Calu3 (cell line): Measurements from ENCODE around the gene IFT57. TPM values are rescaled to one million over a fixed set of nuclear protein-coding genes. Genes with fewer than 3 reads are reported as not detected.
"Not testable (repeated sequence)": the region's sequence is repeated elsewhere in the genome, so short reads cannot be mapped to it uniquely, and the experiment has no call there.

ENCODE experiments used
- Bru-seq: library from RNA; stranded (reverse); fragments of 400-500 nt; gene quantifications from one replicate; lab custom pipeline; 2021; lab: Mats Ljungman, UMichigan
- BruChase-seq, 2 experiments: library from RNA; stranded (reverse); fragments of 400-500 nt; gene quantifications; one replicate each; lab custom pipeline; 2021; lab: Mats Ljungman, UMichigan
- BruUV-seq: library from RNA; stranded (reverse); fragments of 400-500 nt; replicated peaks from 2 replicates; lab custom pipeline; 2021; lab: Mats Ljungman, UMichigan
- CTCF ChIA-PET: fragments of 300-600 bp; sonication (Branson Sonifier 250); formaldehyde crosslinking; loops from one replicate; lab custom pipeline; 2022; ENCODE audit warnings: antibody characterized with exemption; lab: Charles Lee
- DNase-seq: peaks from one replicate; pipeline ENCODE4 v3.0.0; 2022
- H3K27ac Mint-ChIP-seq: one replicate; pipeline ENCODE4 v1.8.0; 2022; ENCODE audit warnings: mixed read lengths; ENCODE audit not compliant: unreplicated experiment
- H3K27me3 Mint-ChIP-seq: one replicate; pipeline ENCODE4 v1.8.0; 2022; ENCODE audit warnings: mixed read lengths; ENCODE audit not compliant: unreplicated experiment
- H3K36me3 Mint-ChIP-seq: one replicate; pipeline ENCODE4 v1.8.0; 2022; ENCODE audit warnings: mild to moderate bottlenecking, moderate library complexity, mixed read lengths; ENCODE audit not compliant: insufficient read depth, unreplicated experiment
- H3K4me1 Mint-ChIP-seq: one replicate; pipeline ENCODE4 v1.8.0; 2022; ENCODE audit warnings: mild to moderate bottlenecking, low read depth, mixed read lengths; ENCODE audit not compliant: unreplicated experiment
- H3K4me3 Mint-ChIP-seq: one replicate; pipeline ENCODE4 v1.8.0; 2022; ENCODE audit warnings: mild to moderate bottlenecking, low read depth, moderate library complexity, mixed read lengths; ENCODE audit not compliant: unreplicated experiment
- H3K9me3 Mint-ChIP-seq: one replicate; pipeline ENCODE4 v1.8.0; 2022; ENCODE audit warnings: low read depth, mixed read lengths; ENCODE audit not compliant: unreplicated experiment
- intact Hi-C: fragments of 100-400 bp; cut with micrococcal nuclease; formaldehyde crosslinking; loops from one replicate; pipeline ENCODE4 v1.10.0; 2022; ENCODE audit not compliant: unreplicated experiment
- long read RNA-seq: library from polyadenylated mRNA; stranded (forward); transcript quantifications from one replicate; pipeline ENCODE4 v2.0.0, GENCODE V29; 2022
- total RNA-seq: library from RNA; stranded (reverse); gene quantifications from 2 replicates; pipeline ENCODE4 v1.2.3, GENCODE V29; 2022
- TF ChIP-seq, protein P1 (sequence below): fragments of 200-600 bp; IDR thresholded peaks from one replicate; pipeline ENCODE4 v1.8.0; 2022; ENCODE audit warnings: antibody characterized with exemption; ENCODE audit not compliant: unreplicated experiment

The IFT57 gene, protein sequence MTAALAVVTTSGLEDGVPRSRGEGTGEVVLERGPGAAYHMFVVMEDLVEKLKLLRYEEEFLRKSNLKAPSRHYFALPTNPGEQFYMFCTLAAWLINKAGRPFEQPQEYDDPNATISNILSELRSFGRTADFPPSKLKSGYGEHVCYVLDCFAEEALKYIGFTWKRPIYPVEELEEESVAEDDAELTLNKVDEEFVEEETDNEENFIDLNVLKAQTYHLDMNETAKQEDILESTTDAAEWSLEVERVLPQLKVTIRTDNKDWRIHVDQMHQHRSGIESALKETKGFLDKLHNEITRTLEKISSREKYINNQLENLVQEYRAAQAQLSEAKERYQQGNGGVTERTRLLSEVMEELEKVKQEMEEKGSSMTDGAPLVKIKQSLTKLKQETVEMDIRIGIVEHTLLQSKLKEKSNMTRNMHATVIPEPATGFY
- total RNA-seq = 35.4 and 47.2 TPM in 2 replicates
- Bru-seq, nascent RNA = percentile 73 among the genes with signal in this experiment
- percentile 64 among the genes with signal in this experiment for BruChase-seq, experiment 1, labeled RNA remaining after a 6-hour chase
- BruChase-seq, experiment 2, labeled RNA remaining after a 2-hour chase = percentile 57 among the genes with signal in this experiment
- long read RNA-seq, transcript IFT57-201 (11 exons, 3,203 nt) = major isoform, 76 of 86 reads
- long read RNA-seq, partial matches to known transcripts = 1 of 86 reads
- long read RNA-seq, other reads (novel, unspliced or antisense) = 9 of 86 reads

DNA sequence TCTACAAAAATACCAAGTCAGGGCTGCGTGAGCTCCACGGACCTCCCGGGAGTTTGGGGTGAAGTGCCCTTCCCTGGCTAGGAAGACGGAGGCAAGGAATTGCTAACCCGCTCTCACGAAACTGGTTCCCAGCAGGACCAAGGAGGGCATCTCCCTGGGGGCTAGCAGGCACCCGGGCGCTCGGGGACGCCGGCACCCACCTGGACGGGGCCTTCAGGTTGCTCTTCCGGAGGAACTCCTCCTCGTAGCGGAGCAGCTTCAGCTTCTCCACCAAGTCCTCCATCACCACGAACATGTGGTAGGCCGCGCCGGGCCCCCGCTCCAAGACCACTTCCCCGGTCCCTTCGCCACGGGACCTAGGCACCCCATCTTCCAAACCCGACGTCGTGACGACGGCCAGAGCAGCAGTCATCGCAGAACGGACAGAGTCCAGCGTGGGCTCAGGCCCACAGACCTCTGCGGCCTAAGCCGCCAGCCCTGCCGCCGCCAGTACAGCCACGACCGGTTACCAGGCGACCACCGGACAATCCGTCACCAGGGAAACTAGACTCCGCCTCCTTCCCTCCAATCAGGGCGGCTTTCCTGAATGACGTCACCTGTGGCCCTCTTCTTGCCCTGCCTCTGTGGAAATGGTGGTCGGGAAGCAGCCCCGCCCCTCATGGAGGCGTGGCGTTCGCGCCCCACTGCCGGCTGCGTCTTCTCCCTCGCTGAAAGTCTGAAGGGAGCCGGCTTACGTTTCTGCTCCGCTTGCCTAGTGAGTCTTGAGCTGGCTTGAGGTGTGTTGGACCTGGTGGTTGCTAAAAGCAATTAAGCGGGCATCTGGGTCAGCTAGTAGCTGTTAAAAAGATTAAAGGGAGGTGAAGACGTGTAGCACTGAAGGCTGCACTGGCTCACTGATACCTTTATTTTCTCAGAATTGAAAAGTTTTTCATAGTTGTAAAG is at the start of gene IFT57:
Gene IFT57, minus strand, starts transcription at position 514 of the 942 bp plus-strand sequence. Its CDS starts 102 bp downstream, at position 412.
- H3K4me3 Mint-ChIP-seq = peak within 1 kb of the TSS; percentile 100
- CTCF ChIA-PET = interaction anchor here (0.7 kb wide), 1 partner anchor 20 kb away, joined by 3 read pairs; no protein-coding TSS in a partner anchor

DNA sequence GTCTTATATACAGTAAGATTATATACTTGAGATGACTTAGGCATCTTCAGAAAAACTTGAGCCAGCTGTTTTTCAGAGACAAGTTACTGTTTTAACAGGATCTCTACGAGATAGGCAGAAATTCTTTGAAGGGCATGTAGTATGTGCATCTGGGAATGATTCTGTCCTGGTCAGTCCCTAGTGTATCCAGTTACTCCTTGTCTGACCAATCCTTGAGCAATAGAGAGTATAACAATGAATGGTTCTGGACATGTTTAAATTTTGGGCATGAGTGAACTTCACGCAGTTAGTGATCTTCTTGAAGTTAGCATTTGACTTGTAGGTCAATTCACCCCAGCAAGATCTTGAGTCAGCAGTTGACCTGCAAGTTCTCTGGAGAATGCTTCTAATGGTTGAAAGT is 49.4 kb upstream of the IFT57 start:
- TF ChIP-seq, protein P1, sequence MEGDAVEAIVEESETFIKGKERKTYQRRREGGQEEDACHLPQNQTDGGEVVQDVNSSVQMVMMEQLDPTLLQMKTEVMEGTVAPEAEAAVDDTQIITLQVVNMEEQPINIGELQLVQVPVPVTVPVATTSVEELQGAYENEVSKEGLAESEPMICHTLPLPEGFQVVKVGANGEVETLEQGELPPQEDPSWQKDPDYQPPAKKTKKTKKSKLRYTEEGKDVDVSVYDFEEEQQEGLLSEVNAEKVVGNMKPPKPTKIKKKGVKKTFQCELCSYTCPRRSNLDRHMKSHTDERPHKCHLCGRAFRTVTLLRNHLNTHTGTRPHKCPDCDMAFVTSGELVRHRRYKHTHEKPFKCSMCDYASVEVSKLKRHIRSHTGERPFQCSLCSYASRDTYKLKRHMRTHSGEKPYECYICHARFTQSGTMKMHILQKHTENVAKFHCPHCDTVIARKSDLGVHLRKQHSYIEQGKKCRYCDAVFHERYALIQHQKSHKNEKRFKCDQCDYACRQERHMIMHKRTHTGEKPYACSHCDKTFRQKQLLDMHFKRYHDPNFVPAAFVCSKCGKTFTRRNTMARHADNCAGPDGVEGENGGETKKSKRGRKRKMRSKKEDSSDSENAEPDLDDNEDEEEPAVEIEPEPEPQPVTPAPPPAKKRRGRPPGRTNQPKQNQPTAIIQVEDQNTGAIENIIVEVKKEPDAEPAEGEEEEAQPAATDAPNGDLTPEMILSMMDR = no peak
- H3K36me3 Mint-ChIP-seq = no peaks in the 10 kb centered on the region

More for the DNA sequence above, at the start of gene IFT57:
- TF ChIP-seq, protein P1 = no peak
- Mint-ChIP-seq H3K27ac (peak within 1 kb of the TSS; percentile 99), H3K36me3 (peaks cover 17% of the 10 kb centered on the region), H3K27me3 (no peaks in the 10 kb centered on the region), H3K9me3 (no peaks in the 10 kb centered on the region), H3K4me1 (peaks cover 24% of the 10 kb centered on the region)
- intact Hi-C loops = loop anchor here (2.0 to 10.0 kb wide), 3 partner anchors 81 to 253 kb away; no protein-coding TSS in a partner anchor
- BruUV-seq = no TSS peak
- peak; percentile 96 for DNase-seq

DNA sequence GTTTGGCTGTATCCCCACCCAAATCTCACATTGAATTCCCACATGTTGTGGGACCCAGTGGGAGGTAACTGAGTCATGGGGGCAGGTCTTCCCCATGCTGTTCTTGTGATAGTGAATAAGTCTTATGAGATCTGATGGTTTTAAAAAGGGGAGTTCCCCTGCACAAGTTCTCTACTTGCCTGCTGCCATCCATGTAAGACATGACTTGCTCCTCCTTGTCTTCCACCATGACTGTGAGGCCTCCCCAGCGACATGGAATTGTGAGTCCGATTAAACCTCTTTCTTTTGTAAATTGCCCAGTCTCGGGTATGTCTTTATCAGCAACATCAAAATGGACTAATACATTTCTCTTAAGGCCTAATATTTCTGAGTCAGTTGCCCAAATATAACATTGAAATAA is 46.0 kb upstream of the IFT57 start:
- CTCF ChIA-PET, H3K36me3 Mint-ChIP-seq, H3K4me1 Mint-ChIP-seq, H3K9me3 Mint-ChIP-seq, H3K27ac Mint-ChIP-seq, H3K27me3 Mint-ChIP-seq, intact Hi-C loops, H3K4me3 Mint-ChIP-seq, BruUV-seq, DNase-seq: not testable (repeated sequence)

More for the DNA sequence above, 49.4 kb upstream of the IFT57 start:
- CTCF ChIA-PET = no interaction called here
- Mint-ChIP-seq H3K9me3 (peaks cover 3% of the 10 kb centered on the region), H3K4me3 (no peak overlapping the region), H3K27ac (no peak overlapping the region), H3K4me1 (peaks cover 7% of the 10 kb centered on the region), H3K27me3 (no peaks in the 10 kb centered on the region)
- no peak for DNase-seq
- intact Hi-C loops = no loop called here
- BruUV-seq = no TSS peak

DNA sequence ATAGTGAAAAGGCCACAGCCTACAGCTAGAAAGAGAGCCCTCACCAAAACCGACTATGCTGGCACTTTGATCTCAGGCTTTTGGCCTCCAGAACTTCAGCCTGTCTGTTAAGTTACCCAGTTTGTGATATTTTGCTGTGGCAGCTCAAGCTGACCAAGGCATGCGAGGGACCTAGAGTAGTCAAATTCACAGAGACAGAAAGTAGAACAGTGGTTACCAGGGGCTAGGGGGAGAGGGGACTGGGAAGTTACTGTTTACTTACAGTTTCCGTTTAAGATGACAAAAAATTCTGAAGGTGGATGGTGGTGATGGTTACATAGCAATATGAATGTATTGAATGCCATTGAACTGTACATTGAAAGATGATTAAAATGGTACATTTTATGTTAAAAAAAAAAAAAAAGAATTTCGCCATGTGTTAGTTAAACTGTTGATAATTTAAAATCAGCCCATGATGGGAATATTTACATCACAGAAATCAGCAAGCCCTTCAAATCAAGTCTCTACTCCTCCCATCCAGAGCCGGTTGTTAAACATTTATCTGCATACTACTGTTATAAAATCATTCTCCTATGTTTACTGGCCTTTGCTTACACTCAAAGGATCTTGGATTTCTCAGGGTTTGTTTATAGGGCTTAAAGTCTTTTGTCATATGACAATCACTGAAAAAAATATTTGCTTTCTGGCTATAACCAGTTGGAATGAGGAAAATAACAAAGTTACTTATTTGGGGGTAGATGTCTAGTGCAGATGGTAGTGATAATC is 42.5 kb upstream of the IFT57 start:
- H3K4me3 Mint-ChIP-seq, H3K4me1 Mint-ChIP-seq, CTCF ChIA-PET, BruUV-seq, H3K36me3 Mint-ChIP-seq, intact Hi-C loops, DNase-seq, H3K27me3 Mint-ChIP-seq, H3K9me3 Mint-ChIP-seq, H3K27ac Mint-ChIP-seq: not testable (repeated sequence)
